Limb (tissue), 2 donors: ENCODE data around the gene MYL12B.

ENCODE experiments used
- DNase-seq, 2 donors: peaks; one replicate each; pipeline ENCODE4 v3.0.0-alpha.2; 2016; ENCODE audit errors: extremely low spot score in 2 of 2

The MYL12B gene

GRCh38 chr18:3235846-3236245 is 26.1 kb upstream of the MYL12B start:
- DNase-seq: no peak

GRCh38 chr18:3236470-3236869 is 25.5 kb upstream of the MYL12B start:
- DNase-seq: no peak

GRCh38 chr18:3238742-3239141 is 23.2 kb upstream of the MYL12B start:
- no peak for DNase-seq

GRCh38 chr18:3245185-3245564 is 16.8 kb upstream of the MYL12B start:
- DNase-seq: no peak

- peak; percentile 87 to 88 for DNase-seq
Measured at GRCh38 chr18:3245853-3246634, 15.9 kb upstream of the MYL12B start.

- peak in 1 of 2 donors; percentile 54 for DNase-seq
Measured at GRCh38 chr18:3246635-3247239, 15.2 kb upstream of the MYL12B start.

- DNase-seq: peak; percentile 97 to 98
Measured at GRCh38 chr18:3247240-3248061, 14.5 kb upstream of the MYL12B start, which contains the start of gene MYL12A. Gene MYL12A (plus strand): TSS chr18:3247801. CDS start chr18:3253248, 5,447 bp downstream.

GRCh38 chr18:3248062-3248657 is 13.8 kb upstream of the MYL12B start:
- DNase-seq: peak; percentile 39 to 75

- peak in 1 of 2 donors; percentile 48 for DNase-seq
Measured at GRCh38 chr18:3248658-3249359, 13.1 kb upstream of the MYL12B start.

GRCh38 chr18:3250237-3251107 is 11.5 kb upstream of the MYL12B start:
- DNase-seq: no peak

GRCh38 chr18:3251249-3251962 is 10.5 kb upstream of the MYL12B start:
- no peak for DNase-seq

- DNase-seq: no peak
Measured at GRCh38 chr18:3251963-3252277, 10.0 kb upstream of the MYL12B start.

GRCh38 chr18:3252843-3253242 is 9.1 kb upstream of the MYL12B start:
- no peak for DNase-seq

GRCh38 chr18:3254725-3255124 is 7.2 kb upstream of the MYL12B start:
- no peak for DNase-seq

GRCh38 chr18:3255611-3256165 is 6.2 kb upstream of the MYL12B start:
- DNase-seq: no peak

- DNase-seq: no peak
Measured at GRCh38 chr18:3256693-3257626, 5.0 kb upstream of the MYL12B start.

GRCh38 chr18:3257627-3258120 is 4.3 kb upstream of the MYL12B start:
- no peak for DNase-seq

GRCh38 chr18:3260995-3261372 is 949 bp upstream of the MYL12B start:
- DNase-seq: no peak
